GM21367 (cell line): ENCODE measurements around the gene IMP3.
"Not testable (repeated sequence)": the region's sequence is repeated elsewhere in the genome, so short reads cannot be mapped to it uniquely, and the experiment has no call there.

Experiments used
- ATAC-seq: cut with Tn5 transposase; IDR thresholded peaks from one replicate; pipeline ENCODE4 v1.9.1; 2021; ENCODE audit not compliant: unreplicated experiment

The IMP3 gene

GRCh38 chr15:75651810-75652543 lies 12.0 kb upstream of the IMP3 start:
- ATAC-seq, result no peak

DNA sequence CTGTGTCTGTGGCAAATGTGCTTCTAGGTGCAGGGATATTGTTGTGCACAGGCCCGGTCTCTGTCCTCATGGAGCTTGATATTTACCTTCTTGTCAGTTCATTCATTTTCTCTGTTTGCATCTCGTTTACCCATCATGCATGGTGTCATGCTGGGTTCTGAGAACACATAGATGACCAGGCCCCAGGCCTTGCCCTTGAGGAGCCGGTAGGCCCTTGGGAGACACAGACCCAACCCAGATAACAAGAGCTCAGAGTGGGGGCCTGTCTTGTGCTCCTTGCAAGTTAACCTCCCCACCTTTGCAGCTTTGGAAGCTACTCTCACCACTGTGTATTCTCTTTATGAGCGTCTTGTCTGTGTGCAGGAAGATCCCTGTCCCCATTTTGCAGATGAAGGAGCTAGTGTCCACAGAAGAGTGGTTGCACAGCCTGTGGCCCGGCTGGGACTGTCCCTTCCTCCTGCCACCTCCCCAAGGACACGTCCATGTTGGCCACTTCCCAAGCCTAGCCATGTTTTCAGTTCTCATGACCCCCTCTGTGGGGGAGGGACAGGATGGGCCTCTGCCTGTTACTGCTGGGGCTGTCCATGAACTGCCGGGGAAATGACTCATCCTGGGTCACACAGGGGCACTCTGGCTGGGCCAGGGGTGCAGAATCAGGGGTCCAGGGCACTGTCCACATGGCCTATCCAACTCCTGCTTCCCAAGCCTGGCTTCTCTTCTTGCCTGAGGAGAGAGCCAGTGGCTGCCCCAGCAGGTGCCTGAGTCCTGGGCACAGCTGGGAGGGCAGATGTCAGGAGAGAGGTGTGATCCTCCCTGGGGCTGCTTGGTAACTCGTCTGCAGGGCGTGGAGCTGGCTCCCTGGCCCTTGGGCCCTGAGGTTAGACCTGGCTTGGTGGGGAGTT lies 11.1 kb upstream of the IMP3 start:
- ATAC-seq, result no peak

DNA sequence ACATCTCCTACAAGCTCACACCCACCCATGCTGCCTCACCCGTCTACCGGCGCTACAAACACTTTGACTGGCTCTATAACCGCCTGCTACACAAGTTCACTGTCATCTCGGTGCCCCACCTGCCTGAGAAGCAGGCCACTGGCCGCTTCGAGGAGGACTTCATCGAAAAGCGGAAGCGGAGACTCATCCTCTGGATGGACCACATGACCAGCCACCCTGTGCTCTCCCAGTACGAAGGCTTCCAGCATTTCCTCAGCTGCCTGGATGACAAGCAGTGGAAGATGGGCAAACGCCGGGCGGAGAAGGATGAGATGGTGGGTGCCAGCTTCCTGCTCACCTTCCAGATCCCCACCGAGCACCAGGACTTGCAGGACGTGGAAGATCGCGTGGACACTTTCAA lies 9.8 kb upstream of the IMP3 start:
- ATAC-seq, result no peak

DNA sequence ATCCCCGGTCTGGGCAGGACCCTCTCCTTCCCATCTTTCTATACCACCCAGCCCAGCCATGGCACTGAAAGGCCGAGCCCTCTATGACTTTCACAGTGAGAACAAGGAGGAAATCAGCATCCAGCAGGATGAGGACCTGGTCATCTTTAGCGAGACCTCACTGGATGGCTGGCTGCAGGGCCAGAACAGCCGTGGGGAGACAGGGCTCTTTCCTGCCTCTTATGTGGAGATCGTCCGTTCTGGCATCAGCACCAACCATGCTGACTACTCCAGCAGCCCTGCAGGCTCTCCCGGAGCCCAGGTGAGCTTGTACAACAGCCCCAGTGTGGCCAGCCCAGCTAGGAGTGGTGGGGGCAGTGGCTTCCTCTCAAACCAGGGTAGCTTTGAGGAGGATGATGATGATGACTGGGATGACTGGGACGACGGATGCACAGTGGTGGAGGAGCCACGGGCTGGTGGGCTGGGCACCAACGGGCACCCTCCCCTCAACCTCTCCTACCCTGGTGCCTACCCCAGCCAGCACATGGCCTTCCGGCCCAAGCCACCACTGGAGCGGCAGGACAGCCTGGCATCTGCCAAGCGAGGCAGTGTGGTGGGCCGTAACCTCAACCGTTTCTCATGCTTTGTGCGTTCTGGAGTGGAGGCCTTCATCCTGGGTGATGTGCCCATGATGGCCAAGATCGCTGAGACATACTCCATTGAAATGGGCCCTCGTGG lies 9.2 kb upstream of the IMP3 start:
- ATAC-seq, result no peak

- ATAC-seq, result no peak
Observed at GRCh38 chr15:75648156-75649000, 8.4 kb upstream of the IMP3 start.

DNA sequence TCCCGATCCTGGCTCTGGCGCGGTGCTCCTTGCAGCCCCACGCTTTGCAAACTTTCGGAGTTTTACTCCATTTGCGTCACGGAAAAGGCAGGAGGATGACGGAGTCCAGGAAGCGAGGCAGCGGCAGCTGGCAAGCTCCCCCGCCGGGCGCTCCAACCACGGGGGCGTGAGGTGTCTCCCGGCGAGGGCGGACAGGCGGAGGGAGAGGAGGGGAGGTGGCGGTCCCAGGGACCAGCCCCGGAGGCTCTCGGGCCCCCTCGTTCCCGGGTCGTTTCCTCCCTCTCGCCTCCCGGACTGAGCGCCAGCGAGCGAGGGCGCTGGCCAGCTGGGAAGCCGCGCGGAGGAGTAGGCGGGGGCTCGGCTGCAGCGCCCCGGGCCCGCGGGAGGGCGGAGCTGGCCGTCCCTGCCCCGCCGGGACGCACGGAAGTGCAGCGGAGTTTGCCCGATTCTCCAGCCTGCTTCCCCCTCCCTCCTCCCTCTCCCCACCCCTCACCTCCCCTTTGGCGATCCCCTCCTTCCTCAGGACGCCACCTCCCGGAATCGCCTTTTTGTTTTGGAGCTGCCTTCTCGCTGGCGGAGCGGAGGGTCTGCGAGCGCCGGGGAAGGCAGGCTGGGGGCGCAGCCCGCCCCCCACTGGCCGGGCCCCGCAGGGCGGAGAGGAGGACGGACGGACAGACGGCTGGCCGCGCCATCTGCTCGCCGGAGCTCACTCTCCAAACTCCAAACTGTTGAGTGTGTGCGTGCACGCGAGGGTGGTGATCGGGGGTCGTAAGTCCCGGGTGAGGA lies 7.5 kb upstream of the IMP3 start, which contains the start of gene SNX33:
Gene SNX33, plus strand, starts transcription at position 543 of the 786 bp plus-strand sequence. CDS start 1,191 bp downstream, outside the sequence.
- no peak for ATAC-seq

- no peak for ATAC-seq
Observed at GRCh38 chr15:75646944-75647364, 6.9 kb upstream of the IMP3 start.

DNA sequence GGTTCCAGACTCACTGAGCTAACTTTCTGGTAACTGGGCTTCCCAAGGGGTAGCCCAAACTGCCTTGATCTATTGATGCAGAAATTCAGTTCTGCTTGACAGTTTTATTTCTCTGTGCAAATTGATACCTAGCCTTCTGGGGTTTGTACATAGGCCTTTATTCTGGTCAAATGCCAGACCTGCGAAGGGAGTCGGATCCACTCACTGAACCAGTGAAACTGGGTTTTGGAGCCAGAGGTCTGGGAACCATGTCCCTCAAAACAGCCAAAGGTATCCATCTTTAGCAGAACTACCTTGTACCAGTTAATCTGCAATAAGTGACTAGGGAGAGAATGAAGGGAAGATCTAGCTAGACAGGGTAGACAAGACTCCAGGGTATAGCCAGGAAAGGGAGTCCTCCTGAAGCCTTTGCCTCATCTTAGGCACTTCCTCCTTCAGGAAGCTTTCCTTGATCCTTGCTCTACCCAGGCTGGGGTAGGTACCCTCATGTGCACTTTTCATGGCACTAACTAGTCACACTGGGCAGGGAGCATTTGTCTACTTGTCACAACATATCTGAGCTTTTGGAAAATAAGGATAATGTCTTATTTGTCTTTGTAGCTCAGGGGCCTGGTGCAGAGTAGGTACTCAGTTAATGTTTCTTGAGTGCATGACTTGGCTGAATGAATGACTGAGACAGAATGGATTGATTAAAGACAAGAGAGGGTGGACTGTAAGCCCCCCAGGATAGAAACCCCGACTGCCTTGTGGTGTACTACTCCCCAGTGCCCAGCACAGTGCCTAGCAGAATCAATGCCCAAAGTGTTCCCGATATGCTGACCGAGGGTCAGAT lies 6.3 kb upstream of the IMP3 start:
- ATAC-seq, result no peak

DNA sequence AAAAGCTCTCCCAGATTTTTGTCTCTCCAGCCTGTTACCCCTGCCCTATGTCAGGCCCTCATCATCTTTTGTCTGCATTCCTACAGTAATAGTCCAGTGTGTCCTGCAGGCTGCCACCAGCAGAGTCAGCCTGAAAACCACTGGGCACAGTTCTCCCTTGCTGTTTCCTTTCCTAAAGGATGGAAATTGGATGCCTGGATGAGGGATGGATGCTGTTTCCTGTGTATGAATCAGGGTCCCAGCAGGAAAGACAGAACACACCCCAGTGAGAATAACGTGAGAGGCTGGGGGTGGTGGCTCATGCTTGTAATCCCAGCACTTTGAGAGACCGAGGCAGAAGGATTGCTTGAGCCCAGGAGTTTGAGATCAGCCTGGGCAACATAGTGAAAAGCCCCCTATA lies 4.4 kb upstream of the IMP3 start:
- no peak for ATAC-seq

- no peak for ATAC-seq
Observed at GRCh38 chr15:75641603-75642002, 1.6 kb upstream of the IMP3 start.

DNA sequence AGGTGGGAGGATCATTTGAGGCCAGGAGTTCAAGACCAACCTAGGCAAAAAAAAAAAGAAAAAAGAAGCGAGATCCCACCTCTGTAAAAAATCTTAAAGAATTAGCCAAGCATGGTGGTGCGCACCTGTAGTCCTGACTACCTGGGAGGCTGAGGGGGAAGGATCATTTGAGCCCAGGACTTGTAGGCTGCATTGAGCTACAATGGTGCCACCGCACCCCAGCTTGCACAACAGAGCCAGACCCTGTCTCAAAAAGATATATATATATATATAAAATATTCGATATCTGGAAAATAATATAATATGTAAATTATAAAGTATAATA lies 1.1 kb upstream of the IMP3 start:
- ATAC-seq, result no peak

DNA sequence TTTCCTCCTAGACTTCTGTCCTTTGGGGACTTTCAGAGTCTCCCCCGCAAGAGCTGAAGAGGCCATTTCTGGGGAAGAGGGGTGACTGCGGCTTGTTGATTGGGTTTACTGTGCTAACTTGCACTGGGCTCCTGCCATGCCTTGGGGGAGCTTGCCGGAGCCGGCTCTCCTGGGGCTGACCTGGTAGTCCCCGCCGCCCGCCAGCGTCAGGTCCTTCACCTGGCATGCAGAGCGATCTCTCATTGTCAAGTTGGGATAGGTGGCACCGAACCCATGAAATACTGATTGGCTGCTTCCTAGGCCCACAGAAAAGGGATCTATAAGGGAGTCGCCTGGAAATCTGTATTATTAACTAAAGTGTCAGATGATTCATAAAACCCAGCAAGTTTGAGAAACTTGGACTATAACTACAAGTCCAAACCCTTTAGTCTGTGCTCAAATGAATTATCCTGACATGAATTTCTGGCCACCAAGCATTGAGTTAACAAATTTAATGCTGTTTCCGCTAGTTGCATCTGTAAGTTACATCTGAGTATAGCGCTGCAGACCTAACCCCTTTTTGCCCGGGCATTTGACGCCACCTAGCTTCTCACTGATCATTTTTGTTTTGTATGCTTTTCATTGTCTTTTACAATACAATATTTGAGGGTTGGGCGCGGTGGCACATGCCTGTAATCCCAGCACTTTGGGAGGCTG lies 607 bp upstream of the IMP3 start:
- peak; percentile 24 for ATAC-seq

- no peak for ATAC-seq
Observed at GRCh38 chr15:75639191-75639708, 774 bp downstream of the IMP3 start.

DNA sequence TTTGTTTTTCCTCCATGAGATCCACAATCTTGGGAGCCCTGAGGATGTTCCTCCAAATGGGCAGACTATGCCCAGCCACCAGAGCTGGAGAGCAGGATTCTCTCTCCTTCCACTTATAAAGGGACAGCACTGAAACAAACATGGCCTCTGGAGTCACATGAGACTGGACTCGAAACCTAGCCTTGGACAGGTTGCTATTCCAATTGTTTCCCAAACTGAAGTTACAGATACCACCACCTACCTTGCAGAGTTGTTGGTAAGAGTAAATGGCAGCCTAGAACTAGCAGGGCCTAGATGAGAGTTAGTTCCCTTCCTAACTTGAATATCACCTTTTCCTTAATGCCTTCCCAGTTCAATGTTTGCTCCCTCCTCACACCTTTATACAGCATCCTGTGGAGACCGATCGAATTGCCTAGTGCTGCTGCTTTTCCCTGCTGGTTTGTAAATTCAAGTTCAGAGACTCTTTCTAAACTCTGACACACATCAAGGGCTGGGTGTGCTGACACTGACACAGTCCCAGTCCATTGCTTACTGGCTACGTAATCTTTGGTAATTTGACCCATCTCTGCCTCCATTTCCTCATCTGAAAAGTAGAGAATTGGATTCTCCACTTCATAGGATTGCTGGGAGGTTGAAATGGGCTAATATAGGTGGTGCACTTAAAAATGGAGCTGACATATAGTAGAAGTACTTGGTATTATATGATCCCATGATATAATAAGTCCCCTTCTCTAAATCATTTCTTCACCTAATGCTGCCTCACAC lies 2.6 kb downstream of the IMP3 start:
- no peak for ATAC-seq

- no peak for ATAC-seq
Observed at GRCh38 chr15:75636026-75636425, 4.0 kb downstream of the IMP3 start.

- ATAC-seq, result not testable (repeated sequence)
Observed at GRCh38 chr15:75633922-75634321, 6.1 kb downstream of the IMP3 start.

DNA sequence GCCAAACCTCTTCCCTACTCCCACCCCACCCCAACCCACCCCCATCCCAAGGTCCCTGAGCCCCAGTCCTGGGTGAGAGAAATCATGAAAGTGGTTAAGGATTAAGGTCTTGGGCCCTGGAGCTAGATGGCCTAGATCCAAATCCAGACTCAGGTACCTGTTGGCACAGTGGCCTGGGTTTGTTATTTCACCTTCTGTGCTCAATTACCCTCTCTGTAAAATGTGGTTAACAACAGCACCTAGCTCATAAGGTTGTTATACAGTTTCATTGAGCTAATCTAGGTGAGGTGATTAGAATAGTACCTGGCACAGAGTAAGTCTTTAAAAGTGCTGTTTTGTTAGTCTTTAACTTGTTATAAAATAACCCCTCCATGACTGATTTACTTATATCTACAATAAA lies 8.1 kb downstream of the IMP3 start:
- no peak for ATAC-seq
